SKM-1 (cell line): ENCODE results near the gene LYRM1.

Experiments
- DNase-seq: peaks from one replicate; lab custom pipeline; 2025; ENCODE audit not compliant: unreplicated experiment; lab: John Stamatoyannopoulos, UW

LYRM1 gene

DNA sequence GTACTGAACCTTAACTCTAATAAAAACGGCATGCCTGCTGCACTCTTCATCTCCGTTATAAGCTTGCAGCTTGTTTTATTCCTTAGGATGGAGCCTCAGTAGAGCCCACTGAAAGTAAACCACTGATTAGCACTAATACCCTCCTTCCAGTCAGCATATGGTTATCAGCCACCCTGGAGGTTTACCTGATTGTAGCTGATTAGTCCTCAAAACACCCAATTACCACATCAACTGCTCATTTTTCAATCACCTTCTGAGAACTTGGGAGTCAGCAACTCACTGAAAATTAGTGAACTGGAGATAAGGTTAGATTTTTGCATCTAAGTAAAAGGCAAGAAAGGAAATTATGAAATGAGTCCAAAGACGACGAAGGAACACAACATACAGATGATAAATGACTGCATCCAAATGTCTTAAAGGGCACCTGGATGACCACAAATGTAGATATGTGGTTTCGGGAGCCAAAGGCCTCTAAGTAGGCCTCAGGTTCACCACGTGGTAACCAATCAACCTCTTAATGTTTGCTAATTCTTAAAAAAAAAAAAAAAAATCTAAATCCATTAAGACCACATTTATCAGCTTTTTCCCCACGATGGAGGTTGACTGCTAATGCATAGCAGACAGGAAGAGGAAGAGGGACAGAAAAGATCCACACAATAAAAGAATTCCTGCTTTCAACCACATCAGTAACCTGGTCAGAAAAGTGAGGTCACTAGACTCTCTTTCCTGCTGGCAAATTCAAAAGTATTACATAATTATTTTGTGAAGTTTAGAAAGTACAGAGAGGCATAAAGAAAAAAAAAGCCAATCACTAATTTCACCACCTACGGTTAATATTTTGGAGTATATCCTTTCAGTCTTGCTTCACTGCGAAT lies 28.4 kb upstream of the LYRM1 start:
- no peak for DNase-seq

DNA sequence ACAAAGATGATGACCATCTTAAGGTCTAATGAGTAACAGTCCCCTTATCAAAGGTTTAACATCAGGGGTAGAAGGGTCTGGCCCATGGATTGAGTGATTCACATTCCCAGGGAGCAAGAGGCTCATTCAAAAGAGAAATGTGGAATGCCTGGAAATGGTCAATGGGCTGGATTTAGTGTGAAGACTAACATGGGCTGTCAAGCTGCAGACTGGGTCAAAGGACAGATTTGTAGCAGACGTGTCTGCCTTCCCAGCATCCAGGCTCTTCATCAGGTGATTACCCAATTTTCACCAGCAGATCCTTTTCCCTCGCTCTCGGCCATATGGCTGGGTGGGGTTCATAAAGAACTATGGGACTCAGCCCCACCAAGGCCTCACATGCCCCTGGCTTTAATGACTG lies 27.2 kb upstream of the LYRM1 start:
- DNase-seq, result no peak

DNA sequence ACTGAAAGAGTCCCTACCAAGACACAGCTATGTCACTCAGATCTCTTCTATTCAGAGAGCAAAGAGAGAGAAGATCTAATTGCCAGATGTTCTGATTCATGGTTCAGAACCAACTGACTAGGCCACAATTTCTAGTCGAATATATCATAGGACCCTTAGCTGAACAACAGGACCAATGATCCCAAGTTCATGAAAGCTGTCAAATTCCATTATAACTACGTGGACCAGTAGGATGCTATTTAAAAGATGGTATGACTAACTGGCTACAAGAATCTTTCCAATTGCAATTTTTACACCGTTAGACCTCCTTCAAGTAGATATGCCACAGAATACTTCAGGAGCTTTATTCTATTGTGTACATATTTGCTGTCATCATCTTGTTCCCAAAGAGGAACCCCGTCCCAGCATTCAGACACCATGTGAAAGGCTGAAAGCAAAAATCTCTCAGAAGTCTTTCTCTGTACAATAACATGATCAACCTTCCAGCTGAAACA lies 26.4 kb upstream of the LYRM1 start:
- no peak for DNase-seq

DNA sequence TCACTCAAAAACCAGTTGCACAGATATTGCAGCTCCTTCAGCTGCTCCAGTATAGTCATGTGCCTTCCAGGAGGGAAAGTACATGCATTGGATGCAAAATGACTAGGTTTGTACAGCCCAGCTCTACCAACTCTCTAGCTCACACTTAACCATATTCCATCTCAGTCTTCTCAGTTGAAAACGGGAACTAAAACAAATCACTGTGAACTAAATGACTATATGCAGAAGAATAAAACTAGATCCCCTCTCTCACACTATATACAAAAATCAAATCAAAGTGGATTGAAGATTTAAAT lies 25.3 kb upstream of the LYRM1 start:
- DNase-seq, result no peak

DNA sequence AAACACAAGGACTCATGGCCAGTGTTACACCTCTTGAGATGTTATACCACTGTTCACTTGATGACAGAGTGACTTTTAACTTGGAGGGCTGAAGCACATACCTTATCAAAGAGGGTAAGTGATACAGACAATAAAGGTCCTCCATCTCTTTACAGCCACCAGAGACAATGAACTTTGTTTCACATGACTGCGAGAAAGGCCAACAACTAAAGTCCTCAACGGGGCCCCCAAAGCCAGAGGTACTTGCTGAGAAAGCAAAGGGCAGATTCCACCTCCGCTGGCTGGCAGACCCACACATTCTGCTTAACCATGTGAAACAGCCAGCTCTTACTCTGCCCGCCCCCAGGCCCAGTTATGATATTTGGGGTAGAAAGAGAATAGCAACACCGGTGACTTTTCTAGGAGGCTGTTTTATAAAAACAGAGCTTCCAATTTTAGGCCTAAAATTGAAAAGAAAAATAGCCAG lies 21.9 kb upstream of the LYRM1 start:
- no peak for DNase-seq

DNA sequence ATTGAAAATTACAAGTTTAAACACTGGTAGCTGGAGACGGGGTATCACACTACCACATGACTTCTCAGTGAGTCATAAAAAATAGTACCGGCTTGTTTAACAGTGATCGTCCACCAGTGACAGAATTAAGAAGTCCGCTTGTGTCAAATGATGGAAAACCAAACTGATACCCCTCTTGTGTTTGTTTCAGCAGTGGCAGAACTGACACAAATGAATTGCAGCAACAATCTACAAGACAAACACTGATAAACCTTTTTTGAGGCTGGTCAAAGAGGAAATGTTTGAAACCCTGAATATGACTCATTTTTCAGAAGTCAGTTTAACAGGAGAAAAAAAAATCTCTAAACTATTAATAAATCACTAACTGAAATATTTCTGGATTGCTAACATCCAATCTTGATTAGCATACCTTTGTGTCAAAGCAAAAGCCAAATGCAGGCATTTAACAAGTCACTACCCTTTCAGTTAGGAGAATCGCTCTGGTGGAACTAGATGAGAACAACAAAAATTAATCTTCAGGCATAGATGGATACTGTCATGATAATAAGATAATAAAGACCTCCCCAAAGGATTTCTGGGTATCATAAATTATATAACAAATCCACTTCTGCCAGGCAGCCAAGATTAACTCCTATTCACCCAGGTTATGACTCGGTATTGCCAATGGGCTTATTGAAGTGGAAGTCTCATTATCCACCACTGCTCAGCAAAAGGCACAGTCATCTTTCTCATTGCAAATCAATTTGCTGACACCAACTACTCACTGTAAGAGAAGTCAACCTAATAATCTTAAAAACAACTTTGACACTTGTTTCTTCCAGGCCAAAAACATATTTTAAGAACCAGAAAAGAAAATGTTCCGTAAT lies 21.2 kb upstream of the LYRM1 start:
- no peak for DNase-seq

DNA sequence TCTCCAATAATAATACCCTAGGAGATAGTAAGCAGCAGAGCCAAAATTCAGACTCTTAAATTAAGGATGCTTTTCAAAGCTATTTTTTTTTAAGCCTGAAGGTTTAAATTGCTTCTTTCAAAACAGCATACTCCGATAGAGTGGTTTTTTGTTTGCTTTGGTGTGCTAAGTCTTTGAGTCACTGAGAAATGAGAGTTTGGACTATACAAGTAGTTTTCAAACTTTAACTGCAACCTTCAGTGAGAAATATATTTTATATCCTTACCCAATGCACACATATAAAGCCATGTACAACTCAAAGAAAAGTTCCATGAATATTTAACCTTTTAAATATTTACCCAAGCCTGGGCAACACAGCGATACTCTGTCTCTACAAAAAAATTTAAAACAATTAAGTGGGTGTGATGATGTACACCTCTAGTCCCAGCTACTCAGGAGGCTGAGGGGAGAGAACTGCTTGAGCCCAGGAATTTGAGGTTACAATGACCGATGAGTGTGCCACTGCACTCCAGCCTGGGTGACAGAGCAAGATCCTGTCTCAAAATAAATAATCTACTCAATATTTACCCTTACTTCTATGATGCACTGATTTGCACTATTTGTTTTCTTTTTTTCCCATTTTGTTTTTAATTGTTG lies 19.6 kb upstream of the LYRM1 start:
- DNase-seq, result no peak

DNA sequence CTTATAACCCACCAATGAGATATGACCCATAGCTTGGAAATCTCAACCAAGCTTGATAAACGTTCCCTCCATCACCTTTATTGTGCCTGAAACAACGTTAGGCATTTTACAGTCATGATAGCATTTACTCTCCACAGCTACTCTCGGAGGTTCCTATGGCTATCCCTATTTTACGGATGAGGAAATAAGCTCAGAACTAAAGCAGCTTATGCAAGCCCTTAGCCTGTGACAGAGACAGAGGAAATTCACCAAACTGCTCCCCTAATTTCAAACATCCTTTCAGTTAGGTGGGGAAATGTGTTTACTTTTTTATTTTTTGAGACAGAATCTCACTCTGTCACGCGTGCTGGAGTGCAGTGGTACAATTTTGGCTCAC lies 19.1 kb upstream of the LYRM1 start:
- no peak for DNase-seq

GRCh38 chr16:20883554-20884239 lies 16.9 kb upstream of the LYRM1 start:
- DNase-seq, result no peak

DNA sequence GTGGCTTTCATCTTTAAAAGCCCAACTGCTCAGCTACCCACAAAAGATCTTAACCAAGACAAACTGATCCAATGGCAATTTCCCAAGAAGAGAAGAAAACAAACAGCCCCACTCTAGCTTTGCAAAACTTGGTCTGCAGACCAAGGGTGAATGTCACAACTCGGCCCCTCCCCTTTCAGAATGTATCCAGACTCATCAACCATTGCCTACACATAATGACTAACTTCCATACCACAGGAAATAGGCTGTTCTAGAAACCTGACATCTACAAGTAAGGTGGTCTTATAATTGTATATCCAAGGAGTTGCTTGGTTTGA lies 16.4 kb upstream of the LYRM1 start:
- DNase-seq, result no peak

- no peak for DNase-seq
Measured at GRCh38 chr16:20886320-20886719, 14.3 kb upstream of the LYRM1 start.

DNA sequence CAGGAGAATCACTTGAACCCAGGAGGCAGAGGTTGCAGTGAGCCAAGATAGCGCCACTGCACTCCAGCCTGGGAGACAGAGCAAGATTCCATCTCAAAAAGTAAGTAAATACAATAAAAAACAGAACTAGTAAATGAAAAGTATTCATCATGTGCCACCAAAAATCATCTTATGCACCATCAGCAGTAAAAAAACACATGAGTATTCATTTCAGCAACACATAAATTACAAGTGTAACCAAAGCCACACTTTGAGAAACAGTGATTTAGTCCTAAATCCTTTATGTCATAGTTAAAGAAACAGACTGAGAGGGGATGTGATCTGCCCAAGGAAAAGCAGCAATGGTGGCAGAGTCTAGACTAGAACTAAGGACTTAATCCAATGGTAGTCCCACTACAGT lies 13.4 kb upstream of the LYRM1 start:
- no peak for DNase-seq

- no peak for DNase-seq
Measured at GRCh38 chr16:20889625-20890275, 10.8 kb upstream of the LYRM1 start.

- no peak for DNase-seq
Measured at GRCh38 chr16:20894388-20894787, 6.2 kb upstream of the LYRM1 start.

GRCh38 chr16:20897253-20897897 lies 3.2 kb upstream of the LYRM1 start:
- no peak for DNase-seq

- DNase-seq, result no peak
Measured at GRCh38 chr16:20897922-20898321, 2.6 kb upstream of the LYRM1 start.

- no peak for DNase-seq
Measured at GRCh38 chr16:20899071-20899470, 1.5 kb upstream of the LYRM1 start.

GRCh38 chr16:20899477-20900298 lies 883 bp upstream of the LYRM1 start:
- no peak for DNase-seq

- no peak for DNase-seq
Measured at GRCh38 chr16:20901068-20901435, 481 bp downstream of the LYRM1 start.
